Gastrocnemius medialis (tissue), 4 donors: ENCODE results near the gene SLC7A8. TPM values are rescaled to one million over a fixed set of nuclear protein-coding genes. Genes with fewer than 3 reads are reported as not detected.
A peak's percentile ranks its signal among the peaks of the same experiment; 100 is the strongest.

Experiments used
- ATAC-seq, 2 donors: fragments of 150-250 bp; one replicate each; pipeline ENCODE4 v1.9.1; 2016
- DNase-seq, 2 donors: peaks; one replicate each; pipeline ENCODE4 v3.0.0-alpha.2; 2019
- H3K27ac ChIP-seq, 4 donors: fragments of 200-600 bp; sonication (generic); 1 replicate in 1 of 4; 2 replicates in 3 of 4; pipeline ENCODE4 v1.5.1; 2016 to 2018; ENCODE audit warnings: mild to moderate bottlenecking in 2 of 4, moderate library complexity in 1 of 4
- H3K27me3 ChIP-seq, 3 donors: fragments of 200-600 bp; sonication (generic) in 2 of 3; 1 replicate in 1 of 3; 2 replicates in 2 of 3; pipeline versions ENCODE4 v1.5.1 to v1.6.0; 2016 to 2019; ENCODE audit warnings: mild to moderate bottlenecking in 1 of 3, moderate library complexity in 1 of 3
- H3K36me3 ChIP-seq, 2 donors: fragments of 200-600 bp; sonication (generic) in 1 of 2; one replicate each; pipeline ENCODE4 v1.5.1; 2017 to 2018
- H3K4me1 ChIP-seq, 2 donors: fragments of 200-600 bp; sonication (generic) in 1 of 2; one replicate each; pipeline ENCODE4 v1.5.1; 2016 to 2017; ENCODE audit warnings: mild to moderate bottlenecking in 2 of 2
- H3K4me3 ChIP-seq, 4 donors: fragments of 200-600 bp; sonication (generic) in 3 of 4; 1 replicate in 1 of 4; 2 replicates in 3 of 4; pipeline ENCODE4 v1.5.1; 2016 to 2019; ENCODE audit warnings: mild to moderate bottlenecking in 2 of 4
- H3K9me3 ChIP-seq, 3 donors: fragments of 200-600 bp; sonication (generic) in 2 of 3; 1 replicate in 1 of 3; 2 replicates in 2 of 3; pipeline ENCODE4 v1.5.1; 2016 to 2019
- CTCF ChIP-seq, 5 experiments: fragments of 450-650 bp in 3 of 5; fragments of 200-600 bp in 2 of 5; sonication (generic) in 2 of 5; IDR thresholded peaks in 4 of 5; conservative IDR thresholded peaks in 1 of 5; 1 replicate in 4 of 5; 2 replicates in 1 of 5; pipeline ENCODE4 v1.5.1; 2016 to 2019; ENCODE audit warnings: antibody characterized with exemption in 5 of 5, mild to moderate bottlenecking in 3 of 5, moderate library complexity in 3 of 5
- POLR2A ChIP-seq, 2 donors: fragments of 450-650 bp; IDR thresholded peaks; one replicate each; pipeline ENCODE4 v1.6.1; 2017; ENCODE audit warnings: antibody characterized with exemption in 2 of 2, mild to moderate bottlenecking in 2 of 2, moderate library complexity in 2 of 2
- in situ Hi-C, 4 donors: fragments of 200-750 bp; cut with MboI; loops; one replicate each; pipeline versions ENCODE4 v1.15.0 to v1.8.0; 2017; ENCODE audit warnings: low sequenced_read_pairs in 4 of 4
- intact Hi-C: fragments of 100-400 bp; cut with DNase I; formaldehyde crosslinking; loops from one replicate; pipeline ENCODE4 v1.15.1; 2023; ENCODE audit warnings: low total_unique reads
- total RNA-seq, 4 donors: library from RNA; depleted of rRNA; stranded (reverse); fragments of >200 nt; gene quantifications; one replicate each; pipeline versions ENCODE4 v1.1.0 to v1.2.3, GENCODE V29; 2016

Gene SLC7A8
- total RNA-seq, 4 donors from 2014 or later: 34.5 to 199 (median 63.7) TPM

DNA sequence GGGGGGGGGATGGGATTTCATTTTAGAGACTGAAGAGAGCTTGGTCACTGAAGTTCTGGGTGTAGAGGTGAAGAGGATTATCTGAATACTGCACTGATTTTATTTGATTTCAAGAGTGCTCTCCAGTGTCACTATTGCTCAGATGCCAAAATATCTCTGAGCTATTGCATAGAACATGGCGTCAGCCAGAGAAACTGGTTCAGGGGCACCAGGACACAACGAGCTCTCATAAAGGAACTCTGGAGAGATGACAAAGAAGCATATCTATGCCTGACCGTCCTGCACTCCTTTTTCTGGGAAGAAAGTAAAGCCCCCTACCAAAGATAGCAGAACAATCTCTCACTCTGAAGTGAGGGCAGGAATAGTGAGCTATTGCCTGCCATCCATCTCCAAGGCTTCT is 2.0 kb downstream of the SLC7A8 start:
- in situ Hi-C loops (no loop called here), intact Hi-C loops (loop anchor here (5.0 to 10.0 kb wide), 2 partner anchors 106 to 197 kb away; partner anchors contain the start of genes AJUBA and HOMEZ)
- H3K4me1 ChIP-seq: peaks cover 22 to 37% of the 10 kb centered on the region in 2 donors
- peak overlapping the region; percentile 76 to 84 (median 80) for H3K27ac ChIP-seq
- TF ChIP-seq POLR2A (IDR thresholded peaks at IDR 0.05): no peak
- TF ChIP-seq CTCF (IDR thresholded peaks at IDR 0.05 in 4 of 5, conservative IDR thresholded peaks at IDR 0.05 in 1 of 5): no peak
- H3K9me3 ChIP-seq: no peaks in the 10 kb centered on the region
- ATAC-seq (peak; percentile 51 to 63), DNase-seq (no peak)
- H3K36me3 ChIP-seq: no peaks in the 10 kb centered on the region
- peaks cover 0 to 10% (median 0%) of the 10 kb centered on the region in 3 donors for H3K27me3 ChIP-seq
- peak overlapping the region; percentile 69 to 89 (median 72) for H3K4me3 ChIP-seq

DNA sequence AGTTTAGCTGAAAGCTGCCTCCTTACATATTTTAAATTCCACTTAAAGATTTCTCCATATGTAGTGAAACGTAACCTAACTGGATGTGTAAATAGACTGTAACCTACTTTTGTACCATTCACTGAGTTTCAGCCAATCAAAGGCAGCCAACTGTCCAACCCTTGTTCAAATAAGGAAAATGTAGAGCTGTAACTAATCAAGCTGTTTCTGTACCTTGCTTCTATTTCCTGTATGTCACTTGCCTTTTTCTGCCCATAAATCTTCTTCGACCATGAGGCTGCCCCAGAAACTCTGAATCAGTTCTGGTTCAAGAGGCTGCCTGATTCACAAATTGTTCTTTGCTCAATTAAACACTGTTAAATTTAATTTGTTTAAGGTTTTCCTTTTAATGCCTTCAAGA is 6.3 kb downstream of the SLC7A8 start:
- DNase-seq: no peak
- Histone ChIP-seq H3K27me3 (peaks cover 0 to 6% (median 0%) of the 10 kb centered on the region in 3 donors), H3K36me3 (peaks cover 0 to 3% of the 10 kb centered on the region in 2 donors), H3K27ac (peak overlapping the region in 1 of 4 donors; percentile 56), H3K9me3 (no peaks in the 10 kb centered on the region), H3K4me1 (peaks cover 50 to 58% of the 10 kb centered on the region in 2 donors), H3K4me3 (peak overlapping the region in 1 of 4 donors; percentile 15)
- TF ChIP-seq POLR2A (IDR thresholded peaks at IDR 0.05) (no peak), CTCF (IDR thresholded peaks at IDR 0.05 in 4 of 5, conservative IDR thresholded peaks at IDR 0.05 in 1 of 5) (no peak)
- in situ Hi-C loops (no loop called here), intact Hi-C loops (no loop called here)
- no peak for ATAC-seq

GRCh38 chr14:23175823-23176222 is 7.6 kb downstream of the SLC7A8 start:
- in situ Hi-C loops (no loop called here), intact Hi-C loops (no loop called here)
- Histone ChIP-seq H3K27ac (peak overlapping the region in 2 of 4 donors; percentile 56 to 67), H3K9me3 (no peaks in the 10 kb centered on the region), H3K36me3 (peaks cover 0 to 10% of the 10 kb centered on the region in 2 donors), H3K4me3 (no peak overlapping the region), H3K27me3 (no peaks in the 10 kb centered on the region), H3K4me1 (peaks cover 50 to 58% of the 10 kb centered on the region in 2 donors)
- DNase-seq: no peak
- TF ChIP-seq CTCF (IDR thresholded peaks at IDR 0.05 in 4 of 5, conservative IDR thresholded peaks at IDR 0.05 in 1 of 5) (no peak), POLR2A (IDR thresholded peaks at IDR 0.05) (no peak)
- no peak for ATAC-seq

GRCh38 chr14:23174296-23175184 is 8.9 kb downstream of the SLC7A8 start:
- peaks cover 0 to 10% of the 10 kb centered on the region in 2 donors for H3K36me3 ChIP-seq
- H3K4me3 ChIP-seq: no peak overlapping the region
- no peaks in the 10 kb centered on the region for H3K27me3 ChIP-seq
- intact Hi-C loops (no loop called here), in situ Hi-C loops (no loop called here)
- peak overlapping the region; percentile 50 to 67 (median 62) for H3K27ac ChIP-seq
- peaks cover 42 to 53% of the 10 kb centered on the region in 2 donors for H3K4me1 ChIP-seq
- TF ChIP-seq POLR2A (IDR thresholded peaks at IDR 0.05): no peak
- TF ChIP-seq CTCF (IDR thresholded peaks at IDR 0.05 in 4 of 5, conservative IDR thresholded peaks at IDR 0.05 in 1 of 5): no peak
- DNase-seq (no peak), ATAC-seq (peak; percentile 85 to 96)
- H3K9me3 ChIP-seq: no peaks in the 10 kb centered on the region
